Keratinocyte (primary cell): ENCODE results near the gene KIAA0825. TPM values are rescaled to one million over a fixed set of nuclear protein-coding genes. Genes with fewer than 3 reads are reported as not detected.

ENCODE experiments used
- DNase-seq: peaks from one replicate; pipeline ENCODE4 v3.0.0-alpha.2; 2011; ENCODE audit warnings: low read depth, missing footprints, low spot score
- FAIRE-seq: peaks from 2 replicates; lab custom pipeline; 2011; peaks lifted over from hg19 to GRCh38; lab: Jason Lieb, UNC
- H2AFZ ChIP-seq: 2 replicates; pipeline ENCODE4 v1.6.0; 2012; ENCODE audit warnings: low read length, control low read depth, inconsistent platforms; ENCODE audit not compliant: control insufficient read depth
- H3K27ac ChIP-seq: 2 replicates; pipeline ENCODE4 v1.5.1; 2011; ENCODE audit warnings: low read length; ENCODE audit not compliant: control insufficient read depth, insufficient read depth
- H3K27me3 ChIP-seq: 3 replicates; pipeline ENCODE4 v1.6.0; 2011; ENCODE audit warnings: low read length; ENCODE audit not compliant: control insufficient read depth, insufficient read depth; ENCODE audit errors: extremely low read depth
- H3K36me3 ChIP-seq, 2 experiments: 2 replicates in 1 of 2; 3 replicates in 1 of 2; pipeline ENCODE4 v1.5.1; 2011; ENCODE audit warnings: low read length in 2 of 2, mild to moderate bottlenecking in 1 of 2; ENCODE audit not compliant: control insufficient read depth in 2 of 2, insufficient read depth in 2 of 2; ENCODE audit errors: extremely low read depth in 1 of 2
- H3K4me1 ChIP-seq: 3 replicates; pipeline ENCODE4 v1.5.1; 2011; ENCODE audit warnings: low read length; ENCODE audit not compliant: control insufficient read depth, insufficient read depth; ENCODE audit errors: extremely low read depth
- H3K4me2 ChIP-seq: 3 replicates; pipeline ENCODE4 v1.6.0; 2011; ENCODE audit warnings: low read depth, low read length; ENCODE audit not compliant: control insufficient read depth, insufficient read depth; ENCODE audit errors: extremely low read depth
- H3K4me3 ChIP-seq, 3 experiments: fragments of 200-600 bp in 1 of 3; sonication (generic) in 1 of 3; 2 replicates in 2 of 3; 3 replicates in 1 of 3; pipeline ENCODE4 v1.5.1; 2011 to 2016; ENCODE audit warnings: low read length in 3 of 3, mild to moderate bottlenecking in 3 of 3, control low read depth in 2 of 3, inconsistent platforms in 1 of 3, low read depth in 1 of 3, mixed read lengths in 1 of 3, mixed run types in 1 of 3, moderate library complexity in 1 of 3; ENCODE audit not compliant: control insufficient read depth in 2 of 3, insufficient read depth in 2 of 3; ENCODE audit errors: extremely low read depth in 1 of 3
- H3K79me2 ChIP-seq: 2 replicates; pipeline ENCODE4 v1.6.0; 2012; ENCODE audit warnings: low read length; ENCODE audit not compliant: control insufficient read depth, insufficient read depth
- H3K9ac ChIP-seq: 3 replicates; pipeline ENCODE4 v1.6.0; 2011; ENCODE audit warnings: low read length; ENCODE audit not compliant: control insufficient read depth, insufficient read depth; ENCODE audit errors: extremely low read depth
- H3K9me1 ChIP-seq: 3 replicates; pipeline ENCODE4 v1.6.0; 2011; ENCODE audit warnings: low read length; ENCODE audit not compliant: control insufficient read depth, insufficient read depth; ENCODE audit errors: extremely low read depth
- H3K9me3 ChIP-seq: 2 replicates; pipeline ENCODE4 v1.5.1; 2012; ENCODE audit warnings: low read depth, low read length; ENCODE audit not compliant: control insufficient read depth
- H4K20me1 ChIP-seq: 3 replicates; pipeline ENCODE4 v1.6.0; 2011; ENCODE audit warnings: low read length; ENCODE audit not compliant: control insufficient read depth, insufficient read depth; ENCODE audit errors: extremely low read depth
- CTCF ChIP-seq, 3 experiments: IDR thresholded peaks in 1 of 3; conservative IDR thresholded peaks in 1 of 3; optimal IDR thresholded peaks in 1 of 3; 2 replicates in 2 of 3; 3 replicates in 1 of 3; pipeline versions ENCODE3 to v1.5.1; 2011; ENCODE audit warnings: low read length in 3 of 3, mild to moderate bottlenecking in 3 of 3, moderate library complexity in 2 of 3, control low read depth in 1 of 3, inconsistent platforms in 1 of 3; ENCODE audit not compliant: insufficient read depth in 2 of 3; ENCODE audit errors: extremely low read depth in 1 of 3
- EZH2 ChIP-seq: IDR thresholded peaks from one replicate; pipeline ENCODE4 v1.6.1; 2012; ENCODE audit warnings: inconsistent platforms, mild to moderate bottlenecking, low read length, moderate library complexity
- dilution Hi-C: fragments of 300-500 bp; cut with MboI; formaldehyde crosslinking; loops from one replicate; pipeline ENCODE4 v1.7.0; 2020; ENCODE audit warnings: low sequenced_read_pairs; ENCODE audit not compliant: extremely low pct_ligation_motif_present
- polyA plus RNA-seq, 5 experiments: library from polyadenylated mRNA; depleted of rRNA in 3 of 5; stranded (reverse) in 3 of 5; stranded (forward) in 1 of 5; unstranded in 1 of 5; fragments of >200 nt; gene quantifications; 1 replicate in 1 of 5; 2 replicates in 3 of 5; 3 replicates in 1 of 5; pipeline versions ENCODE4 v1.2.1 to v1.2.3, GENCODE V29; 2011 to 2012; ENCODE audit warnings: missing spikeins in 2 of 5, low read depth in 1 of 5, low replicate concordance in 1 of 5

The KIAA0825 gene
- polyA plus RNA-seq, 1 donor (not counting 4 experiments of a cell fraction or from before 2014, with no cell fraction given) = 1.2 TPM

DNA sequence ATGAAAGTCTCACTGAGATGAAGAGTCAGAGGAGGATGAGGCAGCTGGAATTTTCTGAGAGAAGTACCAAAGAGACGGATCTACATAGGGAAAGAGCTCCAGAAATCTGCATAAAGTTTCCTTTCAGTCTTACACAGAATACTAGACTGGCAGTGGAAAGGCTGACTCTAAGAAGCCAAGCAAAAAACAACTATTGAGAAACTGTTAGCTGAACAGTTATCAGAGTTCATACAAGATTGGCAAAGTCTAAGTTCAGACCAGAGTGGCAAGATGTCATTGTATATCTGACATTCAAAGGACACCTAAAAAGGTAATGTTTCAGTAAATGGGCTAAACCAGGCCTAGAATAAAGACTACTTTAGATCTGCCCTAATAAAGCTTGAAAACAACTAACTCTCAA lies 209.0 kb downstream of the KIAA0825 start:
- H4K20me1 ChIP-seq = no peaks in the 10 kb centered on the region
- no peaks in the 10 kb centered on the region for H3K9me3 ChIP-seq
- H3K36me3 ChIP-seq = no peaks in the 10 kb centered on the region
- no peak overlapping the region for H3K4me2 ChIP-seq
- H3K9ac ChIP-seq = no peak overlapping the region
- H3K4me1 ChIP-seq = peaks cover 7% of the 10 kb centered on the region
- no peak for DNase-seq
- dilution Hi-C loops = no loop called here
- H3K4me3 ChIP-seq = no peak overlapping the region
- no peaks in the 10 kb centered on the region for H3K9me1 ChIP-seq
- no peak for FAIRE-seq
- TF ChIP-seq CTCF (optimal IDR thresholded peaks at IDR 0.05 in 1 of 3, IDR thresholded peaks at IDR 0.05 in 1 of 3, conservative IDR thresholded peaks at IDR 0.05 in 1 of 3; ENCODE audit: extremely low read depth in 1 of 3, insufficient read depth in 2 of 3, low read length in 3 of 3) (no peak), EZH2 (no peak)
- no peaks in the 10 kb centered on the region for H3K27me3 ChIP-seq
- H2AFZ ChIP-seq = no peak overlapping the region
- H3K27ac ChIP-seq = no peak overlapping the region
- no peaks in the 10 kb centered on the region for H3K79me2 ChIP-seq

DNA sequence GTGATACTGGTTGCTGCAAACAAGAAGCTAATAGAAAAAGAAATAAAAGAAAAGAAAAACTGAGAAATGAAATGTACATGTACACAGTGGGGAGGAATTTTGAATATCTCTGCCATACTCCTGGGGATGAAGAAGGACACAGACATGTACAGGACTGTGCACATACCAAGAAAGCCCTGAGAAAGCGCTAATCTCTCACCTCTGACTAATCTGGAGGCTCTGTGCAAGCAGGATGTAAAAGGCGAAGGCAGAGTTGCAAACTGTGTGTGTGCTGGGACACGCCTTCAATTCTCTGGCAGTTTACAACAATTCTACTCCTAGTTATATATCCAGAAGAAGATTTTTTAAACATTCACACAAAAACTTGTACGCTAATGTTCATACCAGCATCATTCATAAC lies 211.4 kb downstream of the KIAA0825 start:
- no peak overlapping the region for H3K4me3 ChIP-seq
- H3K9ac ChIP-seq = no peak overlapping the region
- H3K4me1 ChIP-seq = peaks cover 7% of the 10 kb centered on the region
- no peaks in the 10 kb centered on the region for H3K9me3 ChIP-seq
- no peaks in the 10 kb centered on the region for H4K20me1 ChIP-seq
- no peaks in the 10 kb centered on the region for H3K79me2 ChIP-seq
- H3K4me2 ChIP-seq = no peak overlapping the region
- H2AFZ ChIP-seq = no peak overlapping the region
- H3K9me1 ChIP-seq = no peaks in the 10 kb centered on the region
- DNase-seq (no peak), FAIRE-seq (peak; percentile 26)
- H3K27me3 ChIP-seq = no peaks in the 10 kb centered on the region
- no peak overlapping the region for H3K27ac ChIP-seq
- H3K36me3 ChIP-seq = no peaks in the 10 kb centered on the region
- no peak for TF ChIP-seq CTCF (optimal IDR thresholded peaks at IDR 0.05 in 1 of 3, IDR thresholded peaks at IDR 0.05 in 1 of 3, conservative IDR thresholded peaks at IDR 0.05 in 1 of 3; ENCODE audit: extremely low read depth in 1 of 3, insufficient read depth in 2 of 3, low read length in 3 of 3)
- no peak for TF ChIP-seq EZH2
- dilution Hi-C loops = no loop called here
